Neural progenitor cell (in vitro differentiated cells): ENCODE measurements around the gene MEGF8.

Experiments
- CTCF ChIP-seq: fragments of 200-600 bp; sonication (generic); IDR thresholded peaks from 2 replicates; pipeline ENCODE4 v1.5.1; 2017; ENCODE audit warnings: antibody characterized with exemption, mild to moderate bottlenecking
- EZH2 ChIP-seq: fragments of 200-600 bp; sonication (generic); IDR thresholded peaks from 2 replicates; pipeline ENCODE4 v1.6.1; 2017; ENCODE audit warnings: antibody characterized with exemption, mild to moderate bottlenecking, moderate library complexity
- EZH2phosphoT487 ChIP-seq: fragments of 200-600 bp; sonication (generic); IDR thresholded peaks from 2 replicates; pipeline ENCODE4 v1.6.1; 2017; ENCODE audit warnings: antibody characterized with exemption

- TF ChIP-seq CTCF = no peak
- no peak for TF ChIP-seq EZH2
- TF ChIP-seq EZH2phosphoT487 = no peak
Observed at GRCh38 chr19:42284591-42285341, 40.7 kb upstream of the MEGF8 start.
